ENCODE measurements around the gene RTN4R. TPM values are rescaled to one million over a fixed set of nuclear protein-coding genes. Genes with fewer than 3 reads are reported as not detected.

RTN4R gene
- total and polyA plus RNA-seq, 2 of the 13 experiments (the other 11 are each of a cell fraction or from before 2014, with no cell fraction given): 0.22 to 0.77 TPM

DNA sequence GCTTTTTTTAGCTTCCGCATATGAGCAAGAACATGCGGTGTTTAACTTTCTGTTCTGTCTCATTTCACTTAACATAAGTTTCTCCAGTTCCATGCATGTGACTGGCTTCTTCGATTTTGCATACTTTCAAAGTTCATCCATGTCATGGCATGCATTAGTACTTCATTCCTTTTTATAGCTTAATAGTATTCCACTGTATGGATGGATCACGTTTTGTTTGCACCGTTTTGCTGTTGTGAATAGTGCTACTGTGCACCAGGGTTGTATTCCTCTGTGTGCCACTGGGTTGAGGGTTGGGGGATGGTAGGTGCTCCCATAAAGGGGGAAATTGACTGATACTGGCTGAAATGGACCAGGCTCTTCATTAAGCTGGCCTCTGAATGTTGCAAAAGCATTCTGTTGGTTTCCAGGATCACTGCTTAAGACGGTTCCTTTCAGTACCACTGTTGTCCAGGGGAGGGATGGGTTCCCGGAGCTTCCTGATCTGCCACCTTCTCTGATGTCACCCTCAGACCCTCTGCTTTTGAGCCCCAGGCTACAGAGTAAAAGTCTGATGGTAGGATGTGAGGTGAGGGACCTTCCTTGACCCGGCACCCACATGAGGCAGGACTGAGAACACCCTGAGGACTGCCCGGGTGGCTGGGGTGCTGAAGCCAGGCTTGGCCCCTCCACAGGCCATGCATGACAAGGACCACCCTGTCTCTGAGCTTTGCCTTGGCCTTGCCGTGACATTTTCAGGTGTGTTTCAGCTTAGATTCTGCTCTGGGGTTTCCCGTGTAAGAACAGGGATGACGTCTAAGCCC is 27.3 kb upstream of the RTN4R start:
- no peaks in the 10 kb centered on the region for H4K20me1 ChIP-seq (ENCODE audit: insufficient read depth, low read length)
- no peaks in the 10 kb centered on the region for H3K4me1 ChIP-seq (ENCODE audit: insufficient read depth, low read length)
- no peak overlapping the region for H2AFZ ChIP-seq (ENCODE audit: low read length)
- intact Hi-C loops (cut with micrococcal nuclease; ENCODE audit: unreplicated experiment) (no loop called here), in situ Hi-C loops (cut with HindIII; ENCODE audit: extremely low pct_ligation_motif_present, low pct_unique_long_range_greater_than_20kb) (loop anchor here (25.0 kb wide), 1 partner anchor 1333 kb away; no protein-coding TSS in a partner anchor)
- ChIA-PET POLR2A (no interaction called here), CTCF (ENCODE audit: low intra/inter-chr PET ratio, low total read pairs) (no interaction called here)
- H3K36me3 ChIP-seq (replicated peaks in 1 of 2; ENCODE audit: control insufficient read depth in 1 of 2, insufficient read depth in 2 of 2, low read length in 2 of 2): no peaks in the 10 kb centered on the region
- no peak overlapping the region for H3K9ac ChIP-seq (ENCODE audit: insufficient read depth, low read depth, low read length)
- ATAC-seq: no peak
- 30% methylated on average over 8 of the region's 12 CpGs for WGBS (ENCODE audit: low lambda C conversion rate)
- FAIRE-seq: no peak
- no peak overlapping the region for H3K4me2 ChIP-seq (ENCODE audit: low read depth, low read length)
- H3K4me3 ChIP-seq (replicated peaks in 1 of 3; ENCODE audit: insufficient read depth in 1 of 3, low read depth in 2 of 3, low read length in 3 of 3): no peak overlapping the region
- TF ChIP-seq, protein P1, sequence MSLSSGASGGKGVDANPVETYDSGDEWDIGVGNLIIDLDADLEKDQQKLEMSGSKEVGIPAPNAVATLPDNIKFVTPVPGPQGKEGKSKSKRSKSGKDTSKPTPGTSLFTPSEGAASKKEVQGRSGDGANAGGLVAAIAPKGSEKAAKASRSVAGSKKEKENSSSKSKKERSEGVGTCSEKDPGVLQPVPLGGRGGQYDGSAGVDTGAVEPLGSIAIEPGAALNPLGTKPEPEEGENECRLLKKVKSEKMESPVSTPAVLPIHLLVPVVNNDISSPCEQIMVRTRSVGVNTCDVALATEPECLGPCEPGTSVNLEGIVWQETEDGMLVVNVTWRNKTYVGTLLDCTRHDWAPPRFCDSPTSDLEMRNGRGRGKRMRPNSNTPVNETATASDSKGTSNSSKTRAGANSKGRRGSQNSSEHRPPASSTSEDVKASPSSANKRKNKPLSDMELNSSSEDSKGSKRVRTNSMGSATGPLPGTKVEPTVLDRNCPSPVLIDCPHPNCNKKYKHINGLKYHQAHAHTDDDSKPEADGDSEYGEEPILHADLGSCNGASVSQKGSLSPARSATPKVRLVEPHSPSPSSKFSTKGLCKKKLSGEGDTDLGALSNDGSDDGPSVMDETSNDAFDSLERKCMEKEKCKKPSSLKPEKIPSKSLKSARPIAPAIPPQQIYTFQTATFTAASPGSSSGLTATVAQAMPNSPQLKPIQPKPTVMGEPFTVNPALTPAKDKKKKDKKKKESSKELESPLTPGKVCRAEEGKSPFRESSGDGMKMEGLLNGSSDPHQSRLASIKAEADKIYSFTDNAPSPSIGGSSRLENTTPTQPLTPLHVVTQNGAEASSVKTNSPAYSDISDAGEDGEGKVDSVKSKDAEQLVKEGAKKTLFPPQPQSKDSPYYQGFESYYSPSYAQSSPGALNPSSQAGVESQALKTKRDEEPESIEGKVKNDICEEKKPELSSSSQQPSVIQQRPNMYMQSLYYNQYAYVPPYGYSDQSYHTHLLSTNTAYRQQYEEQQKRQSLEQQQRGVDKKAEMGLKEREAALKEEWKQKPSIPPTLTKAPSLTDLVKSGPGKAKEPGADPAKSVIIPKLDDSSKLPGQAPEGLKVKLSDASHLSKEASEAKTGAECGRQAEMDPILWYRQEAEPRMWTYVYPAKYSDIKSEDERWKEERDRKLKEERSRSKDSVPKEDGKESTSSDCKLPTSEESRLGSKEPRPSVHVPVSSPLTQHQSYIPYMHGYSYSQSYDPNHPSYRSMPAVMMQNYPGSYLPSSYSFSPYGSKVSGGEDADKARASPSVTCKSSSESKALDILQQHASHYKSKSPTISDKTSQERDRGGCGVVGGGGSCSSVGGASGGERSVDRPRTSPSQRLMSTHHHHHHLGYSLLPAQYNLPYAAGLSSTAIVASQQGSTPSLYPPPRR (CRISPR knock-in tag; IDR thresholded peaks at IDR 0.05; ENCODE audit: borderline replicate concordance): no peak
- no peak for TF ChIP-seq RARA (CRISPR knock-in tag; IDR thresholded peaks at IDR 0.05)
- TF ChIP-seq, protein P2, sequence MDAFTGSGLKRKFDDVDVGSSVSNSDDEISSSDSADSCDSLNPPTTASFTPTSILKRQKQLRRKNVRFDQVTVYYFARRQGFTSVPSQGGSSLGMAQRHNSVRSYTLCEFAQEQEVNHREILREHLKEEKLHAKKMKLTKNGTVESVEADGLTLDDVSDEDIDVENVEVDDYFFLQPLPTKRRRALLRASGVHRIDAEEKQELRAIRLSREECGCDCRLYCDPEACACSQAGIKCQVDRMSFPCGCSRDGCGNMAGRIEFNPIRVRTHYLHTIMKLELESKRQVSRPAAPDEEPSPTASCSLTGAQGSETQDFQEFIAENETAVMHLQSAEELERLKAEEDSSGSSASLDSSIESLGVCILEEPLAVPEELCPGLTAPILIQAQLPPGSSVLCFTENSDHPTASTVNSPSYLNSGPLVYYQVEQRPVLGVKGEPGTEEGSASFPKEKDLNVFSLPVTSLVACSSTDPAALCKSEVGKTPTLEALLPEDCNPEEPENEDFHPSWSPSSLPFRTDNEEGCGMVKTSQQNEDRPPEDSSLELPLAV (CRISPR knock-in tag; conservative IDR thresholded peaks at IDR 0.05; ENCODE audit: low read depth): no peak
- no peak for TF ChIP-seq SNAPC2 (CRISPR knock-in tag; IDR thresholded peaks at IDR 0.05)
- H3K79me2 ChIP-seq (ENCODE audit: insufficient read depth, low read length): no peaks in the 10 kb centered on the region
- no peaks in the 10 kb centered on the region for H3K9me3 ChIP-seq (ENCODE audit: low read length)
- DNase-seq (ENCODE audit: low spot score): no peak
- no peak overlapping the region for H3K27ac ChIP-seq (ENCODE audit: extremely low read length, insufficient read depth, low read length)
- BruUV-seq (replicated peaks): no TSS peak
- H3K27me3 ChIP-seq (ENCODE audit: control insufficient read depth in 1 of 2, insufficient read depth in 2 of 2, low read length in 2 of 2): peaks cover 6 to 77% of the 10 kb centered on the region in 2 experiments; a peak in 4 of 5 replicates

All from HepG2 (cell line).